KMS-11 (cell line): ENCODE results near the gene CBFA2T2.
"Not testable (repeated sequence)": the region's sequence is repeated elsewhere in the genome, so short reads cannot be mapped to it uniquely, and the experiment has no call there.

Experiments used
- H2AFZ ChIP-seq: fragments of 200-600 bp; sonication (generic); 2 replicates; pipeline ENCODE4 v1.6.1; 2016; ENCODE audit warnings: antibody characterized with exemption, mixed run types, low read depth
- H3K27ac ChIP-seq: fragments of 200-600 bp; sonication (generic); 2 replicates; pipeline ENCODE4 v1.6.1; 2016; ENCODE audit warnings: mild to moderate bottlenecking, mixed run types
- H3K27me3 ChIP-seq: fragments of 200-600 bp; sonication (generic); 2 replicates; pipeline ENCODE4 v1.6.1; 2017; ENCODE audit warnings: mild to moderate bottlenecking, low read depth, mixed run types, moderate library complexity; ENCODE audit not compliant: insufficient read depth
- H3K36me3 ChIP-seq: fragments of 200-600 bp; sonication (generic); 2 replicates; pipeline ENCODE4 v1.6.1; 2017; ENCODE audit warnings: mild to moderate bottlenecking, mixed run types; ENCODE audit not compliant: insufficient read depth
- H3K4me1 ChIP-seq: fragments of 200-600 bp; sonication (generic); 2 replicates; pipeline ENCODE4 v1.6.1; 2016; ENCODE audit warnings: mild to moderate bottlenecking, low read depth, mixed run types; ENCODE audit not compliant: poor library complexity, severe bottlenecking
- H3K4me2 ChIP-seq: fragments of 200-600 bp; sonication (generic); 2 replicates; pipeline ENCODE4 v1.7.0; 2016; ENCODE audit warnings: mild to moderate bottlenecking, mixed run types
- H3K4me3 ChIP-seq: fragments of 200-600 bp; sonication (generic); IDR thresholded peaks from 2 replicates; pipeline ENCODE4 v1.6.1; 2017; ENCODE audit warnings: low read depth, low read length, mixed read lengths; ENCODE audit not compliant: insufficient read depth
- H3K79me2 ChIP-seq: fragments of 200-600 bp; sonication (generic); 2 replicates; pipeline ENCODE4 v1.6.1; 2016; ENCODE audit warnings: low read depth, mixed run types; ENCODE audit not compliant: insufficient read depth
- H3K9ac ChIP-seq: fragments of 200-600 bp; sonication (generic); 2 replicates; pipeline ENCODE4 v1.6.1; 2016; ENCODE audit warnings: mild to moderate bottlenecking, mixed run types
- H4K20me1 ChIP-seq: fragments of 200-600 bp; sonication (generic); 2 replicates; pipeline ENCODE4 v1.6.1; 2016; ENCODE audit warnings: mild to moderate bottlenecking, mixed run types; ENCODE audit not compliant: insufficient read depth
- TF ChIP-seq, protein P1 (sequence below): fragments of 200-600 bp; sonication (generic); conservative IDR thresholded peaks from 2 replicates; pipeline ENCODE4 v1.6.1; 2017; ENCODE audit warnings: low read depth, mild to moderate bottlenecking, antibody characterized with exemption, low read length, moderate library complexity, mixed read lengths

The CBFA2T2 gene

DNA sequence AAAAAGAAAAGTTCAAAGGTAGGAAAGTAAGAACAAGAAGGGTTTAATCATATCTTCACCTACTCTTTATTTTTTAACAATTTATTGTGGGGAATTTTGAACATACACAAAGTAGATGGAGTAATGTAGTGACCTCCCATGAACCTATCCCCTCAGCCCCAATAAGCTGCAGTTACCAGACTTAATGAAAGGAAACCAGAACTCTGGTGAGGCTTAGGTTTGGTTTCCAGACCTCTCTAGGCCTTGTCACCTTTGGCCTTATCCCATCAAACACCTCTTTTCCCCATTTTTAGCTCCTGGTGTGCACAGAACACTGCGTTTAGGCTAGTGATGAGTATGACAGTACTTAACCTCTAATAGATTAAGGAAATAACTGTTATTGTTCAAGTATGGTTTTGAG is 42.0 kb downstream of the CBFA2T2 start:
- H3K79me2 ChIP-seq, result peaks cover 11% of the 10 kb centered on the region; the same call in 1 of the 2 replicates
- H3K27ac ChIP-seq, result peak overlapping the region; percentile 44; the same call in 1 of the 2 replicates
- H3K27me3 ChIP-seq, result no peaks in the 10 kb centered on the region
- no peak overlapping the region for H3K4me3 ChIP-seq
- no peaks in the 10 kb centered on the region for H4K20me1 ChIP-seq
- peak overlapping the region; percentile 50 for H3K4me2 ChIP-seq
- no peak overlapping the region for H2AFZ ChIP-seq
- peaks cover 27% of the 10 kb centered on the region for H3K4me1 ChIP-seq
- no peak overlapping the region for H3K9ac ChIP-seq
- no peaks in the 10 kb centered on the region for H3K36me3 ChIP-seq
- TF ChIP-seq, protein P1, sequence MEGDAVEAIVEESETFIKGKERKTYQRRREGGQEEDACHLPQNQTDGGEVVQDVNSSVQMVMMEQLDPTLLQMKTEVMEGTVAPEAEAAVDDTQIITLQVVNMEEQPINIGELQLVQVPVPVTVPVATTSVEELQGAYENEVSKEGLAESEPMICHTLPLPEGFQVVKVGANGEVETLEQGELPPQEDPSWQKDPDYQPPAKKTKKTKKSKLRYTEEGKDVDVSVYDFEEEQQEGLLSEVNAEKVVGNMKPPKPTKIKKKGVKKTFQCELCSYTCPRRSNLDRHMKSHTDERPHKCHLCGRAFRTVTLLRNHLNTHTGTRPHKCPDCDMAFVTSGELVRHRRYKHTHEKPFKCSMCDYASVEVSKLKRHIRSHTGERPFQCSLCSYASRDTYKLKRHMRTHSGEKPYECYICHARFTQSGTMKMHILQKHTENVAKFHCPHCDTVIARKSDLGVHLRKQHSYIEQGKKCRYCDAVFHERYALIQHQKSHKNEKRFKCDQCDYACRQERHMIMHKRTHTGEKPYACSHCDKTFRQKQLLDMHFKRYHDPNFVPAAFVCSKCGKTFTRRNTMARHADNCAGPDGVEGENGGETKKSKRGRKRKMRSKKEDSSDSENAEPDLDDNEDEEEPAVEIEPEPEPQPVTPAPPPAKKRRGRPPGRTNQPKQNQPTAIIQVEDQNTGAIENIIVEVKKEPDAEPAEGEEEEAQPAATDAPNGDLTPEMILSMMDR, result no peak

DNA sequence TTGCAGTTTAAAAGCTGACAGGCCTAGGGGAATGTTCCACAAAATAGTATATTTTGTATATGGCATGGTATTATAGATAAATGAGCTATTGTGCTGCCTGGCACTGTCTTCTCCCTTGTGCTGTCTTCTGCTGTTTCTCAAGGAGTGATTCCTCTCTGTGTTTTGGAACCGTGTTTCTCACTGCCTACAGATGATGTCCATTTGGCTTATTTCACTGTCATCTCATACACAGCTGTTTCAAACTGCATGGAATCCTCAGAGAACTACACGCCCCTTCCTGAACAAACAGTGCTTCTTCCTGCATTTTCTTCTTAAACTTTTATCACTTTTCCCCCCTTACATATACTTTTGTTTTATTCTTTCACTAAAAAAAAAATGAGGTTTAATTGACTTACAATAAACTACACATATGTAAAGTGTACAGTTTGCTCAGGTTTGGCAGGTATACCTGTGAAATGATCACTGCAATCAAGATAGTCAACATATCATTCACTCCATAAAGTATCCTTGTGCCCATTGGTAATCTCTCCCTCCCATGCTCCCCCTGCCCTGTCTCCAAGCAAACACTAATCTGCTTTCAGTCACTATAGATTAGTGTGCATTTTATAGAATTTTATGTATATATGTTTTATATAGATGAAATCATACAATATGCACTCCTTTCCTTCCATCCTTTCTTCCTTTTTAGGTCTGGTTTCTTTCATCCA is 43.0 kb downstream of the CBFA2T2 start:
- Histone ChIP-seq H3K27ac (no peak overlapping the region), H3K79me2 (peaks cover 9% of the 10 kb centered on the region; the same call in 1 of the 2 replicates), H3K4me2 (no peak overlapping the region), H2AFZ (no peak overlapping the region), H4K20me1 (no peaks in the 10 kb centered on the region), H3K9ac (no peak overlapping the region), H3K4me3 (no peak overlapping the region), H3K36me3 (no peaks in the 10 kb centered on the region), H3K4me1 (peaks cover 27% of the 10 kb centered on the region), H3K27me3 (no peaks in the 10 kb centered on the region)
- TF ChIP-seq, protein P1, result no peak

DNA sequence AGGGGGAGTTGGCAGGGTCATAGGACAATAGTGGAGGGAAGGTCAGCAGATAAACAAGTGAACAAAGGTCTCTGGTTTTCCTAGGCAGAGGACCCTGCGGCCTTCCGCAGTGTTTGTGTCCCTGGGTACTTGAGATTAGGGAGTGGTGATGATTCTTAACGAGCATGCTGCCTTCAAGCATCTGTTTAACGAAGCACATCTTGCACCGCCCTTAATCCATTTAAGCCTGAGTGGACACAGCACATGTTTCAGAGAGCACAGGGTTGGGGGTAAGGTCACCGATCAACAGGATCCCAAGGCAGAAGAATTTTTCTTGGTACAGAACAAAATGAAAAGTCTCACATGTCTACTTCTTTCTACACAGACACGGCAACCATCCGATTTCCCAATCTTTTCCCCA is 45.8 kb downstream of the CBFA2T2 start:
- H3K36me3 ChIP-seq, H3K4me2 ChIP-seq, H3K27me3 ChIP-seq, H4K20me1 ChIP-seq, H3K79me2 ChIP-seq, H3K27ac ChIP-seq, H3K9ac ChIP-seq, H2AFZ ChIP-seq, H3K4me3 ChIP-seq: not testable (repeated sequence)
- H3K4me1 ChIP-seq, result peaks cover 24% of the 10 kb centered on the region

DNA sequence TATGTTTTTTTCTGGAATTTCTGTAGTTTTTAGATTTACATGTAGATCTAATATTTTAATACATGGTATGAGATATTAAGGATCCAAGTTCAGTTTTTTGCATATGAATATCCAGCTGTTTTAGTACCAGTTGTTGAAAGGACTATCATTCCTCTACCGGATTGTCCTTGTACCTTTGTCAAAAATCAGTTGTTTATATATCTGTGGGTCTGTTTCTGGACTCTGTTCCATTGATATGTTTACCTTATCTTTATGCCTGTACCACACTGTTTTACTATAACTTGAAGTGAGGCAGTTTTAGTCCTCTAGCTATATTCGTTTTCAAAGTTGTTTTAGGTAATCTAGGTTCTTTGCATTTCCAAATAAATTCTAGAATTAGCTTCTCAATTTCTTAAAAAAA is 47.7 kb downstream of the CBFA2T2 start:
- Histone ChIP-seq H2AFZ (no peak overlapping the region), H3K9ac (no peak overlapping the region), H4K20me1 (no peaks in the 10 kb centered on the region), H3K79me2 (peaks cover 4% of the 10 kb centered on the region; the same call in 1 of the 2 replicates), H3K4me2 (no peak overlapping the region), H3K27ac (no peak overlapping the region), H3K27me3 (no peaks in the 10 kb centered on the region), H3K4me1 (peaks cover 5% of the 10 kb centered on the region), H3K4me3 (no peak overlapping the region), H3K36me3 (no peaks in the 10 kb centered on the region)
- TF ChIP-seq, protein P1, result no peak

DNA sequence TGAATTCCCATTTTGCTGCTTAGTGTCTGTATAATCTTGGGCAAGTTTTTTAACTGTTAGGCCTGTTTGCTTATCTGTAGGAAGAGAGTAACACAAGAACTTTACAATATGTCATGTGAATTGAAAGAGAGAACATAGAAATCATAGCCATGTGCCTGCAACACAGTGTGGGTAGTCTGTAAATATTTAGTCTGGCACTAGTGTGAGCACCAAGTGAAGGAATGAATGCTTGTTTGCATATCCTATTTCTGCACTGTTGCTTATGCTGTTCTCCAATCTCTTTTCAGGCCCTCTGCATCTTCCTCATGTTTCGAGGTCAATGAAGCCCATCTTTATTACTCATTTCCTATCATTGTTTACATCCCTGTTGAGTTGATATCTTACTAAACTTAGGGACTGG is 49.2 kb downstream of the CBFA2T2 start:
- Histone ChIP-seq H3K79me2 (no peaks in the 10 kb centered on the region; the same call in 1 of the 2 replicates), H3K4me3 (no peak overlapping the region), H3K9ac (no peak overlapping the region), H2AFZ (no peak overlapping the region), H3K27me3 (no peaks in the 10 kb centered on the region), H4K20me1 (no peaks in the 10 kb centered on the region), H3K36me3 (no peaks in the 10 kb centered on the region), H3K4me1 (peaks cover 1% of the 10 kb centered on the region), H3K27ac (no peak overlapping the region), H3K4me2 (no peak overlapping the region)
- TF ChIP-seq, protein P1, result no peak
